GM21447 (cell line): ENCODE measurements around the gene ARID2.

Experiments used
- ATAC-seq: cut with Tn5 transposase; IDR thresholded peaks from one replicate; pipeline ENCODE4 v1.9.1; 2021; ENCODE audit not compliant: unreplicated experiment

The ARID2 gene, protein sequence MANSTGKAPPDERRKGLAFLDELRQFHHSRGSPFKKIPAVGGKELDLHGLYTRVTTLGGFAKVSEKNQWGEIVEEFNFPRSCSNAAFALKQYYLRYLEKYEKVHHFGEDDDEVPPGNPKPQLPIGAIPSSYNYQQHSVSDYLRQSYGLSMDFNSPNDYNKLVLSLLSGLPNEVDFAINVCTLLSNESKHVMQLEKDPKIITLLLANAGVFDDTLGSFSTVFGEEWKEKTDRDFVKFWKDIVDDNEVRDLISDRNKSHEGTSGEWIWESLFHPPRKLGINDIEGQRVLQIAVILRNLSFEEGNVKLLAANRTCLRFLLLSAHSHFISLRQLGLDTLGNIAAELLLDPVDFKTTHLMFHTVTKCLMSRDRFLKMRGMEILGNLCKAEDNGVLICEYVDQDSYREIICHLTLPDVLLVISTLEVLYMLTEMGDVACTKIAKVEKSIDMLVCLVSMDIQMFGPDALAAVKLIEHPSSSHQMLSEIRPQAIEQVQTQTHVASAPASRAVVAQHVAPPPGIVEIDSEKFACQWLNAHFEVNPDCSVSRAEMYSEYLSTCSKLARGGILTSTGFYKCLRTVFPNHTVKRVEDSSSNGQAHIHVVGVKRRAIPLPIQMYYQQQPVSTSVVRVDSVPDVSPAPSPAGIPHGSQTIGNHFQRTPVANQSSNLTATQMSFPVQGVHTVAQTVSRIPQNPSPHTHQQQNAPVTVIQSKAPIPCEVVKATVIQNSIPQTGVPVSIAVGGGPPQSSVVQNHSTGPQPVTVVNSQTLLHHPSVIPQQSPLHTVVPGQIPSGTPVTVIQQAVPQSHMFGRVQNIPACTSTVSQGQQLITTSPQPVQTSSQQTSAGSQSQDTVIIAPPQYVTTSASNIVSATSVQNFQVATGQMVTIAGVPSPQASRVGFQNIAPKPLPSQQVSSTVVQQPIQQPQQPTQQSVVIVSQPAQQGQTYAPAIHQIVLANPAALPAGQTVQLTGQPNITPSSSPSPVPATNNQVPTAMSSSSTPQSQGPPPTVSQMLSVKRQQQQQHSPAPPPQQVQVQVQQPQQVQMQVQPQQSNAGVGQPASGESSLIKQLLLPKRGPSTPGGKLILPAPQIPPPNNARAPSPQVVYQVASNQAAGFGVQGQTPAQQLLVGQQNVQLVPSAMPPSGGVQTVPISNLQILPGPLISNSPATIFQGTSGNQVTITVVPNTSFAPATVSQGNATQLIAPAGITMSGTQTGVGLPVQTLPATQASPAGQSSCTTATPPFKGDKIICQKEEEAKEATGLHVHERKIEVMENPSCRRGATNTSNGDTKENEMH (N-terminal part only)

DNA sequence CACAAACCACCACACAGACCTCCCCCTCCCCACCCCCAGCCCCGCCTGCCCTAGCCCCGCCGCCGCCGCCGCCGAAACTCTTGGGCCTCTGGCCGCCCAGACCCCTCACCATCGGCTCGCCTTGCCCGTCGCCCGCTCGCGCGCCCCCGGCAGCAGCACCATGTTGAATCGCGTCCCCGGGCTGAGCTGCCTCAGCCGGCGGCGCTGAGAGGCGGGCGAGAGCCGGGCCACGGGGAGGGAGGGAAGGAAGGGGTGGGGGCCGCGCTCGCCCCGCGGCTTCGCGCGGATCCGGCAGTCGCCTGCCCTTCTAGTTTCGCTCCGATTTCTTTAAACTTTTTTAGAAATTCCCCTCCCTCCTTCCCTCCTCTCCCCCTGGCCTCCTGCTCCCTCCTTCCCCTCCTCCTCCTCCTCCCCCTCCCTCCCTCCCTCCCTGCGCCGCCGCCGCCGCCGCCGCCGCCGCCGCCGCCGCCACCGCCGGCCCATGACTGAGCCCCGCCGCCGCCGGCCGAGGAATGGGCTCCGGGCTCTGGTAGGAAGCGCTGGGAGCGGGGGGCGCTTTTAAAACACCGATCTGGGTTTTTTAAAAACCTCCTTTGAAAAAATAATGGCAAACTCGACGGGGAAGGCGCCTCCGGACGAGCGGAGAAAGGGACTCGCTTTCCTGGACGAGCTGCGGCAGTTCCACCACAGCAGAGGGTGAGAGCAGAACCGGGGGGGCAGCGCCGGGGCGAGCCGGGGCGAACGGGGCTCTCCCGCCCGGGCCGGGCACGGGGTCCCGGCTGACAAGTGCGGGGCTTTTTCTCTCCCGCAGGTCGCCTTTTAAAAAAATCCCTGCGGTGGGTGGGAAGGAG lies at the start of gene ARID2:
TSS of gene ARID2 (plus strand) at position 474 of the 851 bp plus-strand sequence. CDS start at position 605, 131 bp downstream.
- ATAC-seq: peak; percentile 8

DNA sequence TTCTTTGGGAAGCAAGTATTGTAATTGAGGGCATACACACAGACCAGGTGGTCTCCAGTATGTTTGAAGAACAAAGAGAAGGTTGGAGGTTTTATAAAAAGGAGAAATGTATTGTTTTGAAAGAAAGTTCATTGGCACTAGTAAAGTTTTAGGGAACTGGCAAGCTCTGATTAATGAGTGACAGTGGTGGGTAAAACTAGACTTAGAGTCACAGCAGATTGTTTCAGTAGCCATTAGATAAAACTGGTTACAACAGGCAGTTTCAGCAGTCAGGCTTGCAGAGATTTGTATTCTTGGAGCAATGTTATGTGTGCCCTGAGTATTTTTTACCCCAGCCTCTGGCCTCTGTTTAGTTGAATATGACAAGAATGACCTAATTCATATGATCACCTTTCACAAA lies 49.1 kb upstream of the ARID2 start:
- ATAC-seq: no peak

DNA sequence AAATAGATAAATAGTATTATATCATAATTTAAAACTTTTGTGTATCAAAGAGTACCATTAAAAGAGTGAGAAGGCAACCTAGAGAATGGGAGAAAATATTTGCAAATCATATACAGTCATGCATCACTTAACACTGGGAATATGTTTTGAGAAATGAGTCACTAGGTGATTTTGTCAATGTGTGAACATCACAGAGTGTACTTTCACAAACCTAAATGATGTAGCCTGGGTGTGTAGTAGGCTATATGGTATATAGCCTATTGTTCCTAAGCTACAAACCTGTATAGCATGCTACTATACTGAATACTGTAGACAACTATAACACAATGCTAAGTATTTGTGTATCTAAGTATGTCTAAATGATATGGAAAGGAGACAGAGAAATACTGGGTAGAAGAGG lies 48.0 kb upstream of the ARID2 start:
- ATAC-seq: no peak

DNA sequence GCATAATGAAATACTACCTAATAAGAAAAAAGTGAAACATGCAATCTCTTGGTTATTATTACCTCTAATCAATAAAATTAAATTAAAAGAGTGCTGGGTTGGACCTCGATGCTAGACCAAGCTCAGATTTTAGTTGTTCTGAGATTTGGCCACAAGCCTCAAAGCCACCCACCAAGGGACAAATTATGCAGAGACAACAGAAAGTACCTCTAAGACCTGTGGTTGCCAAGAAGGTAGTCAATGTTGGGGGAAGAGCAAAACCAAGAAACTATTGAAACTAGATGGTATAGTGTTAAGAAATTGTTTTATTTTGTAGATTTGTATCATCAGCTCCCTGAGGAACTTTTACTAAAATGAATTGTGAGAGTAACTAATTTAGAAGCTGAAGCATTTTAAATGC lies 43.8 kb upstream of the ARID2 start:
- ATAC-seq: no peak

DNA sequence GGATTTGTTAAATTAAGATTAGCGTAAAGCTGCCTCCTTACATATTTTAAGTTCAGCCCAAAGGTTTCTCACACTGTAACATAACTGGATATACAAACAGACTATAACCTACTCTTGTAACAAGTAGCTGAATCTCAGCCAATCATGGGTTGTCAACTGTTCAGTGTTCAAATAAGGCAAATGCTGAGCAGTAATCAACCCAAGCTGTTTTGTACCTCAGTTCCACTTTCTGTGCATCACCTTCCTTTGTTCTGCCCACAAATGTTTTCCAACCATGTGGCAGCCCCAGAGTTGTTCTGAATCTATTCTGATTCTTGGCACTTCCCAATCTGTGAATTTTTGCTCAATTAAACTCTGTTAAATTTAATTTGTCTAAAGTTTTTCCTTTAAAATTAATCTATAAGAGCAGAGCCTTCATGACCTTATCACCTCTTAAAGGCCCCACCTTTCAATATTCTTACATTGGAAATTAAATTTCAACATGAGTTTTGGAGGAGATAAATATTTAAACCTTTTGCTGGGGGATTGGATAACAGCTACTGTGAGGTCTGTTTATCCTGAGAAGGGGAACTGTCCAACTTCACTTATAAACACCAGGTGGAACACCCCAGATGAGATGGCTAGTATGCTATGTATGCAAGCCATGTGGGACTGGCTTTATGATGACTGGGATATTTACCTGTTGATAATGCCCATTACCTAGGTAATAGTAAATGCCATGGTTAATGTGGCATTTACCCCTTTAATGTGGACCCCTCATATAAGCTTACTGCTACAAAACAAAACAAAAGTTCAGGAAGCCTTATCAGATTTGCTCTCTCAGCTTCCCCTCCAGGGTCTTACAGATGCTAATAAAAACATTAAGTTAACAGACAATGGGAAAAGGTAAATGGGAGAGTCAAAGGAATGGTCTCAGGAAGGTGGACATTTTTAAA lies 42.2 kb upstream of the ARID2 start:
- ATAC-seq: no peak

DNA sequence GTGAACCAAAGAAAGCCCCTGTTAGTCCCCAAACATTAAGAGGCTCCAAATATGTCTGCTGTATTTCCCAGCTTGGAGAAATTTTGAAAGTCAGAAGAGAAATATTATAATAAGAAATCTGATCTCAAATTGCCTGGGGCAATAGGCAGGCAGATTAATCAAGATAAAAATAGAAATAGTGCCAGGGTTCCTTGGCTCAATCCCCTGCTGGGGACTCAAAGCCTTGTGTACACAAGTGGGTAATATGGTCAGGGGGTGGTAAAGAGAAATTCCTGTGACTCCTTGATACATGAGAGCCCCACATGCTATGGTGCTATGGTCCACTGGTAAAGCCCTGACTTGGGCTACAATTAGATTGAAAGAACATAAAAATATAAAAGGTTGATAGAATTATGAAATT lies 41.3 kb upstream of the ARID2 start:
- ATAC-seq: no peak

DNA sequence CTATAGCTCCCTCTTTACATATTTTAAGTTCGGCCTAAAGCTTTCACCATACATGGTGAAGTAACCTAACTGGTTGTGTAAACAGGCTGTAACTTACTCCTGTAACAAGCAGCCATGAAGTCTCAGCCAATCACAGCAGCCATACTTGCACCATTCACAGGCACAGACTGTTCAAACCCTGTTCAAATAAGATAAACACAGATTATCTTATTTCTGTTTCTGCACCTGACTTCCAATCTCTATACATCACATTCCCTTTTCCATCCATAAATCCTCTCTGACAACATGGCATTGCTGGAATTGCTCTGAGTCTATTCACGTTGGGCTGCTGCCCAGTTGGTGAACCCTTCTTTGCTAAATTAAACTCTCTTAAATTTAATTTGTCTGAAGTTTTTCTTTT lies 34.5 kb upstream of the ARID2 start:
- no peak for ATAC-seq

DNA sequence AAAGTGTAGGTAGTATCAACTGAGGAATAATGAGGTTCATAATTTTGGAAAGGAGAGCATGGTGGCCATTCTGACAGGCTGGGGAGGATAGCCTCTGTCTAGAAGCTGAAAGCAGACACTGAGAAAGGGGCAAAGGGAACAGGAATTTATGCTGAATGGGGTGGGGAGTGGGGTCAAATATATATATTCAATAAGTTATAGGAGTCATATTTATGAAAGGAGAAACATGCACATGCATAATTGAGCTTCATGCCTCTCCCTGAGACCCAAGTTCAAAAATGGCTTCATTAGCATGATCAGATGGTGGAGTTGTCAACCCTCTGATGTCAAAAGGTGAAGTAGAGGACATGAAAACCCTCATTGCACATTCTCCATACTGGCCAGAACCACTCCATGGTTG lies 33.9 kb upstream of the ARID2 start:
- no peak for ATAC-seq

DNA sequence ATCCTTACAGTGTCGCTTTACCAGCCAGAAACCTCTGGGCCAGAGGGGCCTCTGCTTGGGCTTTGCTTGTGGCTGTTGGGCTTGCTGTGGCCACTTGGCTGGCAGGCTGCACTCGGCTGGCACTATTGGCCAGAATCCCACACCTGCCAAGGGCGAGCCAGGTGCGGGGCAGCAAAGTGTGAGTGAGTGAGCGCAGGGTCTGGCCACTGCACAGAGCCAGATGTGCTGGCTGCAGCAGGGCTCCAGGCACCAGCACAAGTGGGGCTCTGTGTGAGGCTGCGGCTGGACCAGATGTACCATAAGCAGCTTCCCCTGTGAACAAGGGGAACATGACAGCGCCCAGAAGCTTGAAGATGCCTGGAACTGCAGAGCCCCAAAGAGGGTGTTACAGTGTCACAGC lies 33.5 kb upstream of the ARID2 start:
- ATAC-seq: no peak

DNA sequence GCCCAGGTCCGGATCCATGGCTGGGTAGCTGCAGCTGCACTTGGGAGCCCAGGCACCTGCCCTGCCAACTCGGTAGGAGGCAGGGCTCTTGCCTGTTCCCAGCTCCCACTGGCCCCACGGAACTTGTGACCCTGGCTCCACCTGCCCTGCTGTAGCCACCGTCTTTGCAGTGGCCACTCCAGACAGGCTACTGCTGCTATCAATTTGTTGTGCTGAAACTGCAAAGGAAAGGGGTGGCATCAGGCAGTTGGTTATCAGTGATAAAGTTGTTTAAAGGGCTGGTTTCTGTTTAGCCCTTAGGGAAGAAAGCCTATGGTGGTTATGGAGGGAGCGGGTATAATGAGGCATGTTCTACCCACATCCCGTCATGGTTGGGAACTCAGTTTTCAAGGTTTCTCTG lies 32.1 kb upstream of the ARID2 start:
- ATAC-seq: no peak

DNA sequence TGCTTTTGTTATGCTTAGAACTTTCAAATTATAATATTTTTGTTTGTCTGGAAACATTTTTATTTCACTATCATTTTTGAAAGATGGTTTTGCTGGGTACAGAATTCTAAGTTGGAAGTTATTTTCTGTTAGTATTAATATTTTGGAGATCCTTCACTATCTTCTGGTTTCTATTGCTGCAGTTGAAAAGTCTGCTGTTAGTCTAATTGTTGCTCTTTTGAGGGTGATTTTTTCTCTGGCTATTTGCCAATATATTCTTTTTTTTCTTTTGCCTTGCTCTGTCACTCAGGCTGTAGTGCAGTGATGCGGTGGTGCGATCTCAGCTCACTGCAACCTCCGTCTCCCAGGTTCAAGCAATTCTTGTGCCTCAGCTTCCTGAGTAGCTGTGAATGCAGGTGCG lies 28.2 kb upstream of the ARID2 start:
- no peak for ATAC-seq

DNA sequence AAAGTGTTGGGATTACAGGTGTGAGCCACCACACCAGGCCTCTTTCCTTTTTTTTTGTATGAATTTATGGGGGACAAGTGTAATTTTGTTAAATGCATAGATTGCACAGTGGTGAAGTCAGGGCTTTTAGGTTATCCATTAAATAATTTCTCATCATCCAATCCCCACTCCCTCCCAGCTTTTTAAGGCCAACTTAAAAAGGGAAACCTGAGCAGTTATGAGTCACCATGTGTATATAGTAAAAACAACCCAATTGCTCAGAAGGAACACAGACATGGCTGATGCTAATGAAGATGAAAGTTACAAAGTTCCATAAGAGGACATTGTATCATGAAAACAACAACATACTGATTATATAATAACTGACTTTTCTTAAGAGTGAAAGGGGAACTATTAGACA lies 25.6 kb upstream of the ARID2 start:
- ATAC-seq: no peak

DNA sequence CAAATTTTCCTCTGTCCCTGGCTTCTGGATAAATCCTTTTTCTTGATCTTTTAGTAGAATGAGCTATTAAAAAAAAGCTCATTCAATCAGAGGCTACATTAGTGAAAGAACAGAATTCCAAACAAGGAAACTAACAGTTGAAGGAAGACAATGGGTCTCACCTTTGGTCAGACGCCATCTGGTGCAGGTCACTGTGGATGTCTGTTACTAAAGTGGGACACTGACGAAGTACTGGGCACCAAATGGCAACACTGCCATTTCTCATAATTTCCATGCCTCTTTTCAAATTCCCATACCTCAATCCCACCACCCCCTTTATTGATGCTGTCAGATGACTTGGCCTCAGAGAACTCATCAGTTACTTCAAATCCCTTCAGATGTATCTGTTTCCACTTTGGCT lies 24.5 kb upstream of the ARID2 start:
- ATAC-seq: no peak

DNA sequence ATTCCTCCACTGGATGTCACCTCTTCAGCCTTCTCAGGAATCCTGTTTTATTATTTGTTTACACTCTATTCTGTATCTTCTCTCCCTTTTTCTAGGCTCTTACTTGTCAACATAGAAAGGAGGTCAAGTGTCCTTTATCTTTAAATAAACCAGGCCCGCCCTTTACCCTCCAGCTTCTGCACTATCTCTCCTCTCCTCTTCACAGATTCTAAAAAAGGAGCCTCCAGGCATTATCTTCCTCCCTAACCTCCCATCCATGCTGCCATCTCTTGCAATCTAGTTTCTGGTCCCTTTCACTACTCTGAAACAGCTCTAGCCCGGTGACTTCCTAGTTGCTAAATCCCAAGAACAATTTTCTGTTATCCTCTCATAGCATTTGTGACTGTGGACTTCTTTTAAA lies 24.1 kb upstream of the ARID2 start:
- ATAC-seq: no peak

DNA sequence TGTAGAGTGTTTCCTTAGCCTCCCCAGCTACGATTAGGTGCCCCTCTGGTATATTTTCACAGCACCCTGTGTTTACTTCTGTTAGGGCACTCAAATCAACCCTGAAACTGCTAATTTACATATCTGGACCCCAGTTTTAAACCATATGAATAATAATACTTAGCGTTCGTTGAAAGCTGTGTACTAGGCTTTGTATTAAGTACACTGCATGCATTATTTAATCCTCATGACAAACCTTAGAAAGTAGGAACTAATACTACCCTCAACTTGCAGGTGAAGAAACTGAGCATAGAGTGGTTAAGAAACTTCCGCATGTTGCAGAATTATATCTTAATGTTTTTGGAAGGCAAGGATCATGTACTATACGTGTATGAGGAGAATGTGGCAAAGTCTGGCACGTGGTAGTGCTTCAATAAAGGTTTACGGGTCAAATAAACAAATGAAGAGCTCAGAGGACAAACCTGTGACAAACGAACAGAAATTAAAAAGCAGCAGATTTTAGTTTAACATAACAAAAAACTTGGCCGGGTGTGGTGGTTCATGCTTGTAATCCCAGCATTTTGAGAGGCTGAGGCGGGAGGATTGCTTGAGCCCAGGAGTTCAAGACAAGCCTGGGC lies 22.2 kb upstream of the ARID2 start:
- no peak for ATAC-seq

DNA sequence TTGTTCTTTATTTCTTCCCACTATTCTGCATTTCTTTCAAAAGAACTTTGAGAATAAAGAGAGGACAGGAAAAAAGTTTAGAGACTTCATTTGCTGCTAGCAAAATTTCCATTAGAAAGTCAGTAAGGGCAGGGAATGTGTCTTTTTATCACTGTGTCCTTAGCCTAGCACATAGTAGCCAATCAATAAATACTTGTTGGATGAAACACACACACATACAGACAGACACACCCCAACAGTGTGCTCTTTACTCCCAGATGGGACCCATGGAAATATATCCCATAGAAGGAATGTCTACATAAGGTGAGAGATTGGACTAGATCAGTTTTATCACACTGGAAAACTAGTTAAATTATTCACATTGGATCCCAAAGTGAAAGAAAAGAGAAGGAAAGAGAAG lies 21.1 kb upstream of the ARID2 start:
- no peak for ATAC-seq

DNA sequence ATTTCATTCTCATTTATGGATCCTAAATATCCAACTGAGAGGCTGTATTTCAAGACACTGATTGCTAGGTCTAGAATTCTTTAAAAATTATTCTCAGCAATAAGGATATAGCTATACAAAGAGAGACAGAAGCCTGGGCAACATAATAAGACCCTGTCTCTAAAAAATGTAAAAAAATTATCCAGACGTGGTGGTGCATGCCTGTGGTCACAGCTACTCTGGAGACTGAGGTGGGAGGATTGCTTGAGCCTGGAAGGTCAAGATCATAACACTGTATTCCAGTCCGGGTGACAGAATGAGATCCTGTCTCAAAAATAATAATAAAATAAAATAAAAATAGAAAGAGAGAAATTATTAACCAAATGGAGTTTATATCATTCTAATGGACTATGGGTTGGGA lies 20.6 kb upstream of the ARID2 start:
- ATAC-seq: no peak

DNA sequence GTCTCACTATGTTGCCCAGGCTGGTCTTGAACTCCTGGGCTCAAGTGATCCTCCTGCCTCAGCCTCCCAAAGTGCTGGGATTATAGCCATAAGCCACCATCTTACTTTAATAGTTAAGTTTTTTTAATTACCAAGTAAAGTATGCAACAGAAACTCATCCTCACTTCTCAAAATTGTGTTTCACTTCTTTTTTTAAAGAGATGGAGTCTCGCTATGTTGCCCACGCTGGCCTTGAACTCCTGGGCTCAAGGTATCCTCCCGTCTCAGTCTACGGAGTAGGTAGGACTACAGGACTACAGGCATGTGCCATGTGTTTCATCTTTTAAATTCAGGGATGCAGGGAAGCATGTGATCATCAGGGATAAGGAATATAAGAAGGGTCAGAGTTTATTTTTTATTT lies 17.2 kb upstream of the ARID2 start:
- no peak for ATAC-seq

DNA sequence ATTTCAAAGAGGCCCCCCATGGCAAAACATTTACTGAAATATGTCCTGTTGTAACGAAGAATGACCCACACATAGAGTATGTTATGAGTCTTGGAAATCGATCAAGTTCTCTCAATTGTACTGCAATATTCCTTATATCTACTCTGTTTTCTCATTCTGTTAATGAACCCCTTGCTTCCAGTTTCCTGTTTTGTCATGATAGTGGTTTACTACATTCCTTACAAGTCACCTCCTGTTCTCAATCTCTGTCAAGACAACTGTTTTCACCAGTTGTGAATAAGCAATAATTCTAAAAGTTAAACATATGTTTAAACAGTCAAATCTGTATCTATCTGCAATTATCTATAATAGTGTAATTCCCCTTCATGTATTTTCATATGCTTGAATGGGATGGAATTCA lies 16.4 kb upstream of the ARID2 start:
- ATAC-seq: no peak
